ENCODE results near the gene CDK2AP2.
"Not testable (repeated sequence)": the region's sequence is repeated elsewhere in the genome, so short reads cannot be mapped to it uniquely, and the experiment has no call there.

Gene CDK2AP2

GRCh38 chr11:67523556-67524479 is 15.9 kb upstream of the CDK2AP2 start:
- no peak for DNase-seq (ENCODE audit: low read depth in 2 of 2)

GRCh38 chr11:67522844-67523555 is 15.0 kb upstream of the CDK2AP2 start, which contains the start of gene CABP2:
Gene CABP2 (minus strand): TSS chr11:67523446. CDS start chr11:67523326, 120 bp downstream.
- DNase-seq (ENCODE audit: low read depth in 2 of 2): no peak

- no peak for DNase-seq (ENCODE audit: low read depth in 2 of 2)
These were observed 14.4 kb upstream of the CDK2AP2 start for GRCh38 chr11:67522338-67522737.

GRCh38 chr11:67521924-67522323 is 14.0 kb upstream of the CDK2AP2 start:
- no peak for DNase-seq (ENCODE audit: low read depth in 2 of 2)

- DNase-seq (ENCODE audit: low read depth in 2 of 2): no peak
These were observed 13.2 kb upstream of the CDK2AP2 start for GRCh38 chr11:67520856-67521824.

GRCh38 chr11:67519726-67520125 is 11.8 kb upstream of the CDK2AP2 start:
- DNase-seq (ENCODE audit: low read depth in 2 of 2): no peak

- DNase-seq (ENCODE audit: low read depth in 2 of 2): no peak
These were observed 10.0 kb upstream of the CDK2AP2 start for GRCh38 chr11:67517784-67518552.

- DNase-seq (ENCODE audit: low read depth in 2 of 2): no peak
These were observed 8.8 kb upstream of the CDK2AP2 start for GRCh38 chr11:67516806-67517205.

GRCh38 chr11:67514116-67514515 is 6.2 kb upstream of the CDK2AP2 start:
- no peak for DNase-seq (ENCODE audit: low read depth in 2 of 2)

- DNase-seq (ENCODE audit: low read depth in 2 of 2): not testable (repeated sequence)
These were observed 3.6 kb upstream of the CDK2AP2 start for GRCh38 chr11:67511558-67511957.

- DNase-seq (ENCODE audit: low read depth in 2 of 2): no peak
These were observed 2.0 kb upstream of the CDK2AP2 start for GRCh38 chr11:67510023-67510345.

GRCh38 chr11:67508486-67509121 is 642 bp upstream of the CDK2AP2 start:
- DNase-seq (ENCODE audit: low read depth in 2 of 2): peak; percentile 88 to 90

- DNase-seq (ENCODE audit: low read depth in 2 of 2): peak; percentile 15 to 18
These were observed 609 bp downstream of the CDK2AP2 start for GRCh38 chr11:67507242-67507863.

GRCh38 chr11:67506426-67507051 is 1.4 kb downstream of the CDK2AP2 start:
- no peak for DNase-seq (ENCODE audit: low read depth in 2 of 2)

GRCh38 chr11:67505605-67506396 is 2.2 kb downstream of the CDK2AP2 start:
- peak; percentile 28 to 34 for DNase-seq (ENCODE audit: low read depth in 2 of 2)

- no peak for DNase-seq (ENCODE audit: low read depth in 2 of 2)
These were observed 2.9 kb downstream of the CDK2AP2 start, which contains the start of gene PITPNM1 for GRCh38 chr11:67504950-67505581. Gene PITPNM1 (minus strand): TSS chr11:67505363. CDS start chr11:67504180, 1,183 bp downstream.

- DNase-seq (ENCODE audit: low read depth in 2 of 2): no peak
These were observed 3.7 kb downstream of the CDK2AP2 start for GRCh38 chr11:67504005-67504949.

Measured in fibroblast of skin of left biceps (primary cell).